DOHH2 (cell line): ENCODE data around the gene SNTA1.
A peak's percentile ranks its signal among the peaks of the same experiment; 100 is the strongest.

Experiments used
- CTCF ChIP-seq: fragments of 200-600 bp; sonication (generic); IDR thresholded peaks from one replicate; pipeline ENCODE4 v1.5.1; 2014; ENCODE audit warnings: antibody characterized with exemption, mild to moderate bottlenecking, low read depth, low read length; ENCODE audit not compliant: poor library complexity, severe bottlenecking
- EZH2phosphoT487 ChIP-seq: fragments of 200-600 bp; sonication (generic); IDR thresholded peaks from 2 replicates; pipeline ENCODE4 v1.6.1; 2017; ENCODE audit warnings: borderline replicate concordance, mild to moderate bottlenecking, antibody characterized with exemption, low read length, moderate library complexity, mixed read lengths

GRCh38 chr20:33444797-33445560 lies 1.4 kb upstream of the SNTA1 start:
- TF ChIP-seq CTCF, result peak; percentile 84
- TF ChIP-seq EZH2phosphoT487, result no peak
